ENCODE data around the gene HGF.

HGF gene

GRCh38 chr7:81801532-81801931 is 31.7 kb upstream of the HGF start:
- TF ChIP-seq, protein P1, sequence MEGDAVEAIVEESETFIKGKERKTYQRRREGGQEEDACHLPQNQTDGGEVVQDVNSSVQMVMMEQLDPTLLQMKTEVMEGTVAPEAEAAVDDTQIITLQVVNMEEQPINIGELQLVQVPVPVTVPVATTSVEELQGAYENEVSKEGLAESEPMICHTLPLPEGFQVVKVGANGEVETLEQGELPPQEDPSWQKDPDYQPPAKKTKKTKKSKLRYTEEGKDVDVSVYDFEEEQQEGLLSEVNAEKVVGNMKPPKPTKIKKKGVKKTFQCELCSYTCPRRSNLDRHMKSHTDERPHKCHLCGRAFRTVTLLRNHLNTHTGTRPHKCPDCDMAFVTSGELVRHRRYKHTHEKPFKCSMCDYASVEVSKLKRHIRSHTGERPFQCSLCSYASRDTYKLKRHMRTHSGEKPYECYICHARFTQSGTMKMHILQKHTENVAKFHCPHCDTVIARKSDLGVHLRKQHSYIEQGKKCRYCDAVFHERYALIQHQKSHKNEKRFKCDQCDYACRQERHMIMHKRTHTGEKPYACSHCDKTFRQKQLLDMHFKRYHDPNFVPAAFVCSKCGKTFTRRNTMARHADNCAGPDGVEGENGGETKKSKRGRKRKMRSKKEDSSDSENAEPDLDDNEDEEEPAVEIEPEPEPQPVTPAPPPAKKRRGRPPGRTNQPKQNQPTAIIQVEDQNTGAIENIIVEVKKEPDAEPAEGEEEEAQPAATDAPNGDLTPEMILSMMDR (conservative IDR thresholded peaks at IDR 0.05) = no peak
- no peak overlapping the region for H3K27ac ChIP-seq

- TF ChIP-seq, protein P1 (conservative IDR thresholded peaks at IDR 0.05) = no peak
- no peak overlapping the region for H3K27ac ChIP-seq
Measured at GRCh38 chr7:81791568-81792518, 22.0 kb upstream of the HGF start.

DNA sequence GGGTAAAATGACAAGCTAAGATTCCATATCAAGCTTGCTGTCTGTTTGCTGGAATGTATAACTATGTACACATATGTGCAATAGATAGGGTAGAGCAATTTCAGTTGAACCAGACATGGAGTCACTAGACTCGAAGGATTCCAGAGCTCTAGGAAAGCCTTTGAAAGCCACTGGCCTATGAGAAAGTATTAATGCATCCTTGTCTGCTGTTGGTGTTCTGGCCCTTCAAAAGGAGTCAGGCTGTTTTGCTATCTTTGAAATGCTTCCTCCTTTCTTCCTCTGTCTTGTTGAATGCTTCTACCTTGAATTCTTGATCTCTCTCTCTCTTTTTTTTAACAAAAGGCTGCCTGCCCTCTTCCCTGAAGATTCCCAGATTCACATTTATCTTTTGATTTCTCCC is 20.8 kb upstream of the HGF start:
- H3K27ac ChIP-seq = no peak overlapping the region
- TF ChIP-seq, protein P1 (conservative IDR thresholded peaks at IDR 0.05) = no peak

- TF ChIP-seq, protein P1 (conservative IDR thresholded peaks at IDR 0.05) = no peak
- H3K27ac ChIP-seq = no peak overlapping the region
Measured at GRCh38 chr7:81790120-81790500, 20.3 kb upstream of the HGF start.

GRCh38 chr7:81789406-81790119 is 19.7 kb upstream of the HGF start:
- H3K27ac ChIP-seq = no peak overlapping the region
- TF ChIP-seq, protein P1 (conservative IDR thresholded peaks at IDR 0.05) = no peak

DNA sequence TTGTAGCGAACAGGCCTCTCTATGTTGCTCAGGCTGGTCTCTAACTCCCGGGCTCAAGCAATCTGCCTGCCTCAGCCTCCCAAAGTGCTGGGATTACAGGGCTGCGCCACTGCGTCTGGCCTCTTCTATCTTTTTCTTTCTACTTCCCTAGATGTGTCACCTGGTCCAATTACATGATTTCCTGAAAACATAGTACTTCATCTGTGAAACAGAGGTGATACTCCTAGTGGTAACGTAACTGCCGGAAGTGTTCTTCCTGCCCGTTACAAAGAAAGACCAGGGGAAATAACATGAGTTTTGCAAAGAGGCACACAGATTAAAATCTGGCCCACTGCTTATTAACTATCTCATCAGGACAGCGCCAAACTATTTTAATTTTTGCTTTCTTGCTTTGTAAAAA is 18.4 kb upstream of the HGF start:
- no peak overlapping the region for H3K27ac ChIP-seq
- TF ChIP-seq, protein P1 (conservative IDR thresholded peaks at IDR 0.05) = no peak

DNA sequence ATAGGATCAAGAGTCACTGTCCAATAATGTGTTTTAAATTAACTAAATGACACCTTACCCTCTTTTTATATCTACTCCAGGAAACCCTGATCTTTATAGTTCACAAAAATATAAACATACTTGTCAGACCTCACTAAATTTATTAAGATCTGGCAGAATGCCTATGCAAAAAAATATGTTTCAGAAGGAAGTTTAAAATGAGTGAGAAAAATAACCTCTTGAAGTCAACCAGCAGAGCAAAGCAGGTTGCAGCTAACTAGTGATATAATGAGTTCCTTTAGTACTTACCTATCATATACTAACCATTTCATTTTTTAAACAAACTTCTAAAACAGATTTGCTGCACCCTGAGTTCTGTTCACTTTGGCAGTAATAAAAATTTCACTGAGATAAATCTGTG is 14.0 kb upstream of the HGF start:
- TF ChIP-seq, protein P1 (conservative IDR thresholded peaks at IDR 0.05) = no peak
- no peak overlapping the region for H3K27ac ChIP-seq

Data from VCaP (cell line).